Right lobe of liver (tissue), 4 donors: Measurements from ENCODE around the gene FKBP1A.

ENCODE experiments used
- POLR2A ChIP-seq: fragments of 450-650 bp; IDR thresholded peaks from one replicate; pipeline ENCODE4 v1.6.1; 2017; ENCODE audit warnings: antibody characterized with exemption, mild to moderate bottlenecking
- TF ChIP-seq, protein P1 (sequence below), 4 donors: fragments of 200-600 bp in 3 of 4; fragments of 450-650 bp in 1 of 4; IDR thresholded peaks; one replicate each; pipeline versions ENCODE4 v1.5.1 to v1.8.0; 2016 to 2022; ENCODE audit warnings: antibody characterized with exemption in 4 of 4, mild to moderate bottlenecking in 2 of 4
- donor health status: DM: no; HTN: no; CAD: no.
- donor health status: DM: no; HTN: no; CAD: no.
- donor health status: DM: no; HTN: yes; CAD: no.

DNA sequence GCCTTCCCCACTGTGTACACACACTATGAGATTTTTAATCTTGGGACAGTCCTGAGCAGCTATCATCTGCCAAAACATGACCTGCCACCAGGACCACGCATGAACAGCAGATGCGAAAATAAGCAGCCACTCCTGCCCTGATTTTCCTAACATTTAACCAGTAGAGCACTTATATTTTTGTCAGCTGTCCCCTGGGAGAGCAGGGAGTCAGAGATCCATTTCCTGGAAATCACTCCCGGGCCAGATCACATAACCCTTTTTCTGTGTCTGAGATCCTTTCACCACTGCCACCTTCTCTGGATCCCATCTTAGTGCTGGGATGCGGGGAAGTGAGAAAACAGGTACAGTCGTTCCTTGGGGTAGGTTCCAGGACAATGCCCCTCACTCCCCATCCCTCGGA lies 69.6 kb downstream of the FKBP1A start:
- TF ChIP-seq, protein P1, sequence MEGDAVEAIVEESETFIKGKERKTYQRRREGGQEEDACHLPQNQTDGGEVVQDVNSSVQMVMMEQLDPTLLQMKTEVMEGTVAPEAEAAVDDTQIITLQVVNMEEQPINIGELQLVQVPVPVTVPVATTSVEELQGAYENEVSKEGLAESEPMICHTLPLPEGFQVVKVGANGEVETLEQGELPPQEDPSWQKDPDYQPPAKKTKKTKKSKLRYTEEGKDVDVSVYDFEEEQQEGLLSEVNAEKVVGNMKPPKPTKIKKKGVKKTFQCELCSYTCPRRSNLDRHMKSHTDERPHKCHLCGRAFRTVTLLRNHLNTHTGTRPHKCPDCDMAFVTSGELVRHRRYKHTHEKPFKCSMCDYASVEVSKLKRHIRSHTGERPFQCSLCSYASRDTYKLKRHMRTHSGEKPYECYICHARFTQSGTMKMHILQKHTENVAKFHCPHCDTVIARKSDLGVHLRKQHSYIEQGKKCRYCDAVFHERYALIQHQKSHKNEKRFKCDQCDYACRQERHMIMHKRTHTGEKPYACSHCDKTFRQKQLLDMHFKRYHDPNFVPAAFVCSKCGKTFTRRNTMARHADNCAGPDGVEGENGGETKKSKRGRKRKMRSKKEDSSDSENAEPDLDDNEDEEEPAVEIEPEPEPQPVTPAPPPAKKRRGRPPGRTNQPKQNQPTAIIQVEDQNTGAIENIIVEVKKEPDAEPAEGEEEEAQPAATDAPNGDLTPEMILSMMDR (IDR thresholded peaks at IDR 0.05) = no peak
- no peak for TF ChIP-seq POLR2A
